NB4 (cell line): ENCODE results near the gene UNC119.
A peak's percentile ranks its signal among the peaks of the same experiment; 100 is the strongest.

Source experiments
- DNase-seq: peaks from one replicate; pipeline ENCODE4 v3.0.0; 2010; ENCODE audit warnings: low read depth
- H3K4me3 ChIP-seq: one replicate; pipeline ENCODE4 v1.5.1; 2011; ENCODE audit warnings: mild to moderate bottlenecking, low read depth, low read length, moderate library complexity
- MAX ChIP-seq: IDR thresholded peaks from 2 replicates; pipeline ENCODE4 v1.6.1; 2011; ENCODE audit warnings: low read depth, low read length
- MYC ChIP-seq: IDR thresholded peaks from 2 replicates; pipeline ENCODE4 v1.6.1; 2011; ENCODE audit warnings: low read depth, low read length
- POLR2A ChIP-seq: IDR thresholded peaks from 2 replicates; pipeline ENCODE4 v1.6.1; 2011; ENCODE audit warnings: mild to moderate bottlenecking; ENCODE audit not compliant: insufficient read length; ENCODE audit errors: extremely low read depth
- TF ChIP-seq, protein P1 (sequence below): IDR thresholded peaks from one replicate; pipeline ENCODE4 v1.5.1; 2012; ENCODE audit warnings: low read depth, low read length

The UNC119 gene

DNA sequence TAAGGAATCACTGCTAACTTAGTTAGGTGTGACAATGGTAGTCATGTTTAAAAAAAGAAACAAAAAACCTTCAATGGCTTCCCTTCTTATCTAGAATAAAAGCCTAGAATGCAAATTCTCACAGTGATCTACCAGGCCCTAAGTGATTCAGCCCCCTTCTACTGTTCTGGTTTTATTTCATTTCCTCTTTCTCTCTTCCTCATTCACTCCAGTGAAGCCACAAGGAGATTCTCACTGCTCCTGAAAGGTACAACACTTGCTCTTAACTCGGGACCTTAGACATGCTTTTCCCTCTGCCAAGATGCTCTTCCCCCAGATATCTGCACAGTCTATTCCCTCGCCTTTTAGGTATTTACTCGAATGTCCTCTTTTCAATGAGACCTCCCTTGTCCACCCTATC is 15.2 kb upstream of the UNC119 start:
- no peak for TF ChIP-seq POLR2A
- TF ChIP-seq, protein P1, sequence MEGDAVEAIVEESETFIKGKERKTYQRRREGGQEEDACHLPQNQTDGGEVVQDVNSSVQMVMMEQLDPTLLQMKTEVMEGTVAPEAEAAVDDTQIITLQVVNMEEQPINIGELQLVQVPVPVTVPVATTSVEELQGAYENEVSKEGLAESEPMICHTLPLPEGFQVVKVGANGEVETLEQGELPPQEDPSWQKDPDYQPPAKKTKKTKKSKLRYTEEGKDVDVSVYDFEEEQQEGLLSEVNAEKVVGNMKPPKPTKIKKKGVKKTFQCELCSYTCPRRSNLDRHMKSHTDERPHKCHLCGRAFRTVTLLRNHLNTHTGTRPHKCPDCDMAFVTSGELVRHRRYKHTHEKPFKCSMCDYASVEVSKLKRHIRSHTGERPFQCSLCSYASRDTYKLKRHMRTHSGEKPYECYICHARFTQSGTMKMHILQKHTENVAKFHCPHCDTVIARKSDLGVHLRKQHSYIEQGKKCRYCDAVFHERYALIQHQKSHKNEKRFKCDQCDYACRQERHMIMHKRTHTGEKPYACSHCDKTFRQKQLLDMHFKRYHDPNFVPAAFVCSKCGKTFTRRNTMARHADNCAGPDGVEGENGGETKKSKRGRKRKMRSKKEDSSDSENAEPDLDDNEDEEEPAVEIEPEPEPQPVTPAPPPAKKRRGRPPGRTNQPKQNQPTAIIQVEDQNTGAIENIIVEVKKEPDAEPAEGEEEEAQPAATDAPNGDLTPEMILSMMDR: no peak
- TF ChIP-seq MYC: no peak
- TF ChIP-seq MAX: no peak
- DNase-seq: peak; percentile 76
- H3K4me3 ChIP-seq: no peak overlapping the region

DNA sequence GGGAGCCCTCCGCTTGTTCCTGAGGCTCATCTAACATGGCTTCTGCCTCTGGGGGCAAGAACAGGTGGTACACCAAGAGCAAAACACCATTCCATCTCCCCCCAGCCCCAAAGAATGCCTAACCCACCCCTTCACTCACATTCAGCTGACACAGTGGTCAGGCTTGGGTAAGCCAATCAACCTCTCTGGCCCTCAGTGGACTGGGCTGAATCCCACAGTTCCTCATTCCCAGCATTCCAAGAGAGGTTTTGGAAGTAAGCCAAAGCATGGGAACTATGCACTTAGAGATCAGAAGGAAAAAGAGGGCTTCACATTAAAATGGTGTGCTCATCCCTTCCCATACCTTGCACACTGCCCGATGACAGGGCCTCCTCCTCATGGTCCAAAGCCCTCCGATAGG is 11.1 kb upstream of the UNC119 start:
- H3K4me3 ChIP-seq: no peak overlapping the region
- TF ChIP-seq MAX (no peak), POLR2A (no peak), MYC (no peak)
- TF ChIP-seq, protein P1: no peak
- DNase-seq: no peak

DNA sequence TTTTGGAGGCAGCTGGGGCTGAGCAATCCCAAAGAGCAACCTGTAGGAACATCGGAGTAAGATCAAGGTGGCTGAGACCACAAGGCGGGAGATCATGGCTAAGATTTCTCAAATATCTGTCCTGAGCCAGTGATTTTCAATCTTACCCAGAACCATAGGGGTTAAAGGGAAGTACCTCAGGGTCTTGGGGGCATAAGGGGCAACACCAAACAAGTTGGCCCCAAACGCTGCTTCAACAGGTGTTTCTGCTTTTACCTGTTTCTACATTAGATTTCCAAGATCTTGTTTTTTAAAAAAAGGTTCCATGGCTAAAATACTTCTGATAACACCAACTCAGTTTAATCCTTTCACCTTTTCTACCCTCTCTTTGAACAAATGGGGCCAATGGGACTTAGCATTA is 2.6 kb upstream of the UNC119 start:
- no peak overlapping the region for H3K4me3 ChIP-seq
- DNase-seq: no peak
- TF ChIP-seq MYC (no peak), MAX (no peak), POLR2A (no peak)
- TF ChIP-seq, protein P1: no peak

DNA sequence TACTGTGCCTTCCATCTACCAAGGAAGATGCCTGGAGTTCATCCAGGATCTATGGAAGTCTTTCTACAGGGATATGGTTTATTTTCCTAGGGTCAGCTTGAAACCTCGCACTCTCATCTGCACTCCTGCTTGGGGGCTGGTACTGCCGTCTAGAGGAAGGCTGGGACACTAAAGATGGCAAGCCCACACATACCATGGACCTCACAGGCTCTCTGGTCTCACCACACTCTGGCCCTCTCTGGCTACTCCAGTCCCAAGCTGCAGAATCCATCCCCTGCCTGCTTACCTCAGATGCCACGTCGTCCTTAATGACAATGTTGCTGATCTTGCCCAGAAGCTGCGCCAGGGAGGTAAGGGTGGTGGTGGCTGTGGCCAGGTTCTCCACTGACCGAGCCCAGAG is 2.1 kb upstream of the UNC119 start:
- no peak overlapping the region for H3K4me3 ChIP-seq
- peak; percentile 52 for DNase-seq

GRCh38 chr17:28553000-28553505 is 629 bp upstream of the UNC119 start:
- TF ChIP-seq, protein P1: no peak
- no peak for TF ChIP-seq POLR2A
- TF ChIP-seq MYC: no peak
- TF ChIP-seq MAX: no peak
- no peak overlapping the region for H3K4me3 ChIP-seq
- no peak for DNase-seq

More for the DNA sequence above, 2.1 kb upstream of the UNC119 start:
- TF ChIP-seq, protein P1: peak; percentile 65
- no peak for TF ChIP-seq MAX
